ENCODE measurements around the gene ARHGEF17.

- TF ChIP-seq REST (IDR thresholded peaks at IDR 0.05; ENCODE audit: insufficient read depth in 1 of 2, low read depth in 2 of 2, low read length in 2 of 2) (no peak), POLR2AphosphoS5 (IDR thresholded peaks at IDR 0.05; ENCODE audit: low read depth, low read length) (no peak), TAF1 (IDR thresholded peaks at IDR 0.05; ENCODE audit: borderline replicate concordance, insufficient read depth, low read length) (peak; percentile 20; the same call in 1 of the 2 replicates), FOXP2 (optimal IDR thresholded peaks at IDR 0.05; ENCODE audit: borderline replicate concordance, extremely low read depth, extremely low read length, insufficient read depth) (no peak)
These were observed 68.9 kb downstream of the ARHGEF17 start for GRCh38 chr11:73376803-73377629.
